Activated CD4-positive, alpha-beta T cell treated with anti-CD3 and anti-CD28 coated beads for 36 hours (primary cell): ENCODE results near the gene PNMA8B. TPM values are rescaled to one million over a fixed set of nuclear protein-coding genes. Genes with fewer than 3 reads are reported as not detected.

Experiments used
- ATAC-seq: fragments of 200-7000 bp; cut with Tn5 transposase; one replicate; pipeline ENCODE4 v1.10.0; 2021; ENCODE audit warnings: mild to moderate bottlenecking, moderate library complexity
- CTCF ChIA-PET: fragments of 350-600 bp; sonication (Branson Sonifier 250); formaldehyde crosslinking; loops from one replicate; lab custom pipeline; 2021; ENCODE audit warnings: antibody characterized with exemption; lab: Charles Lee
- POLR2A ChIA-PET: fragments of 350-600 bp; sonication (Branson Sonifier 250); formaldehyde crosslinking; loops from one replicate; lab custom pipeline; 2021; ENCODE audit warnings: antibody characterized with exemption, inconsistent platforms; lab: Charles Lee
- DNase-seq: peaks from one replicate; pipeline ENCODE4 v3.0.0-alpha.2; 2020
- H3K27ac Mint-ChIP-seq: one replicate; pipeline ENCODE4 v1.8.0; 2021; ENCODE audit warnings: mixed read lengths
- H3K27me3 Mint-ChIP-seq: one replicate; pipeline ENCODE4 v1.8.0; 2021; ENCODE audit warnings: mixed read lengths
- H3K36me3 Mint-ChIP-seq: one replicate; pipeline ENCODE4 v1.8.0; 2021; ENCODE audit warnings: low read depth, mixed read lengths
- H3K4me1 Mint-ChIP-seq: one replicate; pipeline ENCODE4 v1.8.0; 2021; ENCODE audit warnings: mixed read lengths
- H3K4me3 Mint-ChIP-seq: one replicate; pipeline ENCODE4 v1.8.0; 2021; ENCODE audit warnings: mild to moderate bottlenecking, moderate library complexity, mixed read lengths
- H3K9me3 Mint-ChIP-seq: one replicate; pipeline ENCODE4 v1.8.0; 2021; ENCODE audit warnings: low read depth, mixed read lengths
- intact Hi-C, 2 experiments: fragments of 100-400 bp; cut with DNase I in 1 of 2; cut with micrococcal nuclease in 1 of 2; formaldehyde crosslinking; loops; one replicate each; pipeline versions ENCODE4 v1.14.2 to v1.15.1; 2022 to 2024; cut with DNase I, micrococcal nuclease
- total RNA-seq, 2 experiments: library from RNA; stranded (reverse); gene quantifications; one replicate each; pipeline ENCODE4 v1.2.3, GENCODE V29; 2021

The PNMA8B gene
- total RNA-seq, 2 experiments from 2014 or later: 0.07 to 0.14 TPM

DNA sequence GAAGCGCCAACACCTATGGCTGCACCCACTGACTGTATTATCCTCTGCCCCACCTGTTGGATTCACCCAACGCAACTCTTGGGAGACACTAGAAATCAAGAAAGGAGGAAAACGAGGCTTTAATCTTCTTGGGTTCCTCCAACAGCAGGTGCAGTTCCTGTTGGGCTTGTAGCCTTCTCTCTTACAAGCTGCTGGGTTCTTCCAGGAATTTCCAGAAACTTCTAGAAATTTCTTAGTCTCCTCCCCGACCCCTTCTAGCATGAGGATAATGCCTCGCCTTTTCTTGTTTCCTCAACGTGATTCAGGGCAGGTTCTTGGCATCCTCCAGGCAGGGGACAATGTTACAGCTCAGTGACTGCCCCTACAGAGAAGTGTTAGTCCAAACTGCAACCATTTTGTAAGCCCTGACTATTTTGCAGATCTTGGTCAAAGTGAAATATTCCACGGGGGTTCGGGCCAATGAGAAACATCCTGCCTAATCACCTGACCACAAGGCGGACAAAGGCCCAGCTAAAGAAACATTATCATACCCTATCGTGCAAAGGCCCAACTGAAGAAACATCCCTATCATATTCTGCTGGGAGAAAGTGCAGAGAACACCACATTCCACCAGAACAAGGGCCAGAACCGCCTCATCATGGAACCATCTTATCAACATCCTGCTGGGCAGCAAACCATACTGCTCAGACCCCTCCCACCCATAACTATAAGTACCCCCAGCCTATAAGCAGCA is 23.7 kb downstream of the PNMA8B start:
- Mint-ChIP-seq H3K36me3 (no peaks in the 10 kb centered on the region), H3K4me3 (no peak overlapping the region), H3K27ac (no peak overlapping the region), H3K4me1 (peaks cover 3% of the 10 kb centered on the region), H3K9me3 (no peaks in the 10 kb centered on the region), H3K27me3 (peaks cover 48% of the 10 kb centered on the region)
- ChIA-PET CTCF (no interaction called here), POLR2A (no interaction called here)
- intact Hi-C loops: no loop called here
- ATAC-seq (no peak), DNase-seq (no peak)

DNA sequence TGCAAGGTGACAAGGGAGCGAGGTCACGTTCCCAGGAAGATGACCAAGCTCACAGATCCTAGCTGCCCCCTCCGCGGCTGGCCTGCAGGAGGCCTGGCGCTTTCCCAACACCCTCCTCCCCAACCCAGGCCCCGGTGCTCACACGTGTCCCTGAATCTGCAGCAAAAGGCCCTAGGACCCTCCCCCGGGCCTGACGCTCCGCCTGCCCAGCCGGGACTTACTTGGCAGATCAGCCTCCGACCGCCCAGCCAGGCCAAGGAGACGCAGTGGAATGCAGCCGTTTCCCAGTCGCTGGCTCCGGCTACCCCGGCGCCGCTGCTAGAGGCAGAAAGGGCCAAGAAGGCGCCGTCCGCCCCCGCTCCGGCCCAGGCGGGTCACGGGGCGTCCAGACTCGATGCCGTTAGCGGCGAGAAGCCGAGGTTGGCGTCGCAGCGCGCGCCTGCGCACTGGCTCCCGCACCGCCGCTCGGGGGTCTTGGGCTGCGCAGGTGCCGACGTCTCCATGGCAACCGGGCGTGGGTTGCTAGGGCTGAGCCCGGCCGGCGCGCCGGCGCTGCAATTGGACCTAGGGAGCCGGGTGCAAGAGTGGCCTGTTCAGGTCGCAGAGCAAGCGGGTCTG is 24.4 kb downstream of the PNMA8B start, which contains the start of gene PNMA8A:
Gene PNMA8A, minus strand, starts transcription at position 448 of the 618 bp plus-strand sequence. CDS start 528 bp downstream, outside the sequence.
- intact Hi-C loops: no loop called here
- no peak within 1 kb of the TSS for H3K4me3 Mint-ChIP-seq
- ATAC-seq (no peak), DNase-seq (no peak)
- POLR2A ChIA-PET: no interaction called here
- peaks cover 10% of the 10 kb centered on the region for H3K4me1 Mint-ChIP-seq
- H3K27ac Mint-ChIP-seq: no peak within 1 kb of the TSS
- H3K9me3 Mint-ChIP-seq: no peaks in the 10 kb centered on the region
- CTCF ChIA-PET: interaction anchor here (0.8 kb wide), 1 partner anchor 44 kb away, joined by 3 read pairs; no protein-coding TSS in a partner anchor
- H3K27me3 Mint-ChIP-seq: peaks cover 50% of the 10 kb centered on the region
- H3K36me3 Mint-ChIP-seq: no peaks in the 10 kb centered on the region

DNA sequence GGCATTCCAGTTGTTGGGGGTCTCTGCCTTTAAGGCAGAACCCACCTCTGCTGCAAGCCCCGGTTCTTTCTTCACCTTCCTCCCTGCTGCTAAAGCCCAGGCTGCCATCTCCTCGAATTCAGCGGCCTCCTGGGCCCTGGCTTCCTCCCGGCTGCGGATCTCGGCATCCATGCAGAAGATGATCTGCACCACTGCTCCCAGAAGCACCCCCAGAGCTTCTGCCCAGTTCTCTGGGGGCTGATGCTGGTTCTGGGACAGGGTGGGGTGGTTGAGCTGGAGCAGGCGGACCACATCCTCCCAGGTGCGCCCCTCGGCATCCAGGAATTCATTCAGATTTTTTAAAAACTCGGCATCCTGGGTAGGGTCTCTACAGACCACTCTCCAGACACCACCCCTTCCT is 25.3 kb downstream of the PNMA8B start:
- ATAC-seq (no peak), DNase-seq (no peak)
- CTCF ChIA-PET: interaction anchor here (0.7 kb wide), 1 partner anchor 243 kb away, joined by 3 read pairs; no protein-coding TSS in a partner anchor
- POLR2A ChIA-PET: no interaction called here
- intact Hi-C loops: no loop called here
- H3K27me3 Mint-ChIP-seq: peaks cover 47% of the 10 kb centered on the region
- H3K4me3 Mint-ChIP-seq: no peak overlapping the region
- H3K9me3 Mint-ChIP-seq: no peaks in the 10 kb centered on the region
- H3K36me3 Mint-ChIP-seq: no peaks in the 10 kb centered on the region
- no peak overlapping the region for H3K27ac Mint-ChIP-seq
- peaks cover 11% of the 10 kb centered on the region for H3K4me1 Mint-ChIP-seq

- Mint-ChIP-seq H3K27ac (no peak overlapping the region), H3K36me3 (no peaks in the 10 kb centered on the region), H3K4me3 (no peak overlapping the region), H3K4me1 (peaks cover 11% of the 10 kb centered on the region), H3K27me3 (peaks cover 50% of the 10 kb centered on the region), H3K9me3 (no peaks in the 10 kb centered on the region)
- ChIA-PET POLR2A (no interaction called here), CTCF (interaction anchor here (0.7 kb wide), 1 partner anchor 244 kb away, joined by 3 read pairs; no protein-coding TSS in a partner anchor)
- ATAC-seq (no peak), DNase-seq (no peak)
- intact Hi-C loops: no loop called here
Measured at GRCh38 chr19:46469541-46470185, 26.0 kb downstream of the PNMA8B start.

DNA sequence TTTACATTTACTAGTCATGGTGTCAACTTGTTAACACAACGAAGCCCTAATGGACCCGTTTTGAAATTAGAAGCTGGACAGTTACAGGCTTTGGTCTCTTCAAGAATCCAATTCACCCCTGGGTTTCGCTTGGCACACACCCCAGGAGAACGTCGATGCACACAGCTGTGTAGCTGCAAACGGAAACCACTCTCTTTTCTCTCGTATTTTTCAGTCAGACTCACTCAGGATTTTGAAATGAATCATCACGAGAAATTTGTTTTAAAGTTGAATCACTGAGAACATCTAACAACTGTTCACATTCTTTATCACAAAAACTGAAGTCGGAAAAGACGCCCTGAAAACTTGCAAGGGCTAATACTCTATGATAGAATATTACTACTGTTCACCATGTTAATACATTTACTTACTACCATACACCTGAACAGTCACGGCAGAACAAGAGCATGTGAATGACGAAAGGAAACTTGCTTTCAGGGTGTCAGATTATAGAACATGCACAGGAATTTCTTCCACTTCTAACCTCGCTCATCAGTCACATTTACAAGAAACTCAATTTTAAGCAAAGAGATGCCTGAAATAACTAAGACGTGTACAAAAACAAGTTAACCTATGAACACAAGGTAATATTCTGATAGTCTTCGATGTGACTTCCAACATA is 29.0 kb downstream of the PNMA8B start:
- intact Hi-C loops: loop anchor here in 1 of 2 experiments (2.0 kb wide), 1 partner anchor 40 kb away; no protein-coding TSS in a partner anchor
- ChIA-PET POLR2A (no interaction called here), CTCF (interaction anchor here (2.0 kb wide), 1 partner anchor 21 kb away, joined by 5 read pairs; no protein-coding TSS in a partner anchor)
- no peaks in the 10 kb centered on the region for H3K36me3 Mint-ChIP-seq
- peaks cover 11% of the 10 kb centered on the region for H3K4me1 Mint-ChIP-seq
- H3K4me3 Mint-ChIP-seq: no peak overlapping the region
- DNase-seq: peak; percentile 54
- H3K9me3 Mint-ChIP-seq: no peaks in the 10 kb centered on the region
- peaks cover 29% of the 10 kb centered on the region for H3K27me3 Mint-ChIP-seq
- peak; percentile 81 for ATAC-seq
- no peak overlapping the region for H3K27ac Mint-ChIP-seq

GRCh38 chr19:46463516-46463915 is 32.2 kb downstream of the PNMA8B start:
- peaks cover 11% of the 10 kb centered on the region for H3K4me1 Mint-ChIP-seq
- no peaks in the 10 kb centered on the region for H3K9me3 Mint-ChIP-seq
- POLR2A ChIA-PET: no interaction called here
- H3K27ac Mint-ChIP-seq: no peak overlapping the region
- DNase-seq (no peak), ATAC-seq (no peak)
- intact Hi-C loops: no loop called here
- H3K36me3 Mint-ChIP-seq: no peaks in the 10 kb centered on the region
- H3K4me3 Mint-ChIP-seq: no peak overlapping the region
- CTCF ChIA-PET: no interaction called here
- H3K27me3 Mint-ChIP-seq: peaks cover 17% of the 10 kb centered on the region

DNA sequence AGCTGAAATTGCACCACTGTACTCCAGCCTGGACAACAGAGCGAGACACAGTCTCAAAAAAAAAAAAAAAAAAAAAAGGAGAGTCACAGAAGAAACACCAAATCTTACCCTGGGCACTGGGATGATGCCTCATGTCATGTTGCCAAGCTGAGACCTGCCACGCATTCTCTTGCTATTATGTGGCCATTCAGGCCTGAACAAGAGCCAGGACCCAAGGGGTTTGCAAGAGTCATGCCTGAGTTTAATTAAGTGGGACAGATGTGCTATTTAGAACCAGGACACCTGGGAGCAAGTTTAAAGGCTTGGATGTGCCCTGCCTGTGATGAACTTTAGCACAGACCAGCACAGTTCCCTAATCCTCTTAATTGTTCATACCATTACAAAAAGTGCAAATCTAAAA is 34.1 kb downstream of the PNMA8B start:
- intact Hi-C loops: no loop called here
- DNase-seq (no peak), ATAC-seq (no peak)
- Mint-ChIP-seq H3K9me3 (no peaks in the 10 kb centered on the region), H3K27me3 (peaks cover 17% of the 10 kb centered on the region), H3K27ac (no peak overlapping the region), H3K4me1 (peaks cover 4% of the 10 kb centered on the region), H3K4me3 (no peak overlapping the region), H3K36me3 (no peaks in the 10 kb centered on the region)
- CTCF ChIA-PET: no interaction called here
- POLR2A ChIA-PET: no interaction called here

GRCh38 chr19:46460981-46461380 is 34.7 kb downstream of the PNMA8B start:
- POLR2A ChIA-PET: no interaction called here
- intact Hi-C loops: no loop called here
- Mint-ChIP-seq H3K4me3 (no peak overlapping the region), H3K9me3 (no peaks in the 10 kb centered on the region), H3K27ac (no peak overlapping the region), H3K36me3 (no peaks in the 10 kb centered on the region), H3K4me1 (no peaks in the 10 kb centered on the region), H3K27me3 (peaks cover 21% of the 10 kb centered on the region)
- no peak for ATAC-seq
- CTCF ChIA-PET: interaction anchor here (1.4 kb wide), 1 partner anchor 61 kb away, joined by 3 read pairs; no protein-coding TSS in a partner anchor
- no peak for DNase-seq

GRCh38 chr19:46460055-46460454 is 35.6 kb downstream of the PNMA8B start:
- DNase-seq: no peak
- POLR2A ChIA-PET: no interaction called here
- peaks cover 18% of the 10 kb centered on the region for H3K27me3 Mint-ChIP-seq
- no peak overlapping the region for H3K27ac Mint-ChIP-seq
- no peak overlapping the region for H3K4me3 Mint-ChIP-seq
- no peaks in the 10 kb centered on the region for H3K9me3 Mint-ChIP-seq
- CTCF ChIA-PET: interaction anchor here (0.6 to 1.4 kb wide), 4 partner anchors 20 to 469 kb away, joined by 3 to 5 read pairs (median 3); no protein-coding TSS in a partner anchor
- intact Hi-C loops: no loop called here
- ATAC-seq: no peak
- no peaks in the 10 kb centered on the region for H3K4me1 Mint-ChIP-seq
- no peaks in the 10 kb centered on the region for H3K36me3 Mint-ChIP-seq

- no peak for DNase-seq
- H3K27me3 Mint-ChIP-seq: peaks cover 13% of the 10 kb centered on the region
- intact Hi-C loops: no loop called here
- H3K9me3 Mint-ChIP-seq: no peaks in the 10 kb centered on the region
- H3K4me3 Mint-ChIP-seq: no peak overlapping the region
- CTCF ChIA-PET: no interaction called here
- H3K36me3 Mint-ChIP-seq: no peaks in the 10 kb centered on the region
- H3K4me1 Mint-ChIP-seq: no peaks in the 10 kb centered on the region
- ATAC-seq: no peak
- no peak overlapping the region for H3K27ac Mint-ChIP-seq
- POLR2A ChIA-PET: no interaction called here
Measured at GRCh38 chr19:46456930-46457329, 38.7 kb downstream of the PNMA8B start.

- DNase-seq (no peak), ATAC-seq (no peak)
- Mint-ChIP-seq H3K27me3 (peaks cover 15% of the 10 kb centered on the region), H3K4me1 (no peaks in the 10 kb centered on the region), H3K36me3 (peaks cover 3% of the 10 kb centered on the region), H3K9me3 (peaks cover 6% of the 10 kb centered on the region), H3K27ac (no peak overlapping the region), H3K4me3 (no peak overlapping the region)
- POLR2A ChIA-PET: no interaction called here
- intact Hi-C loops: no loop called here
- CTCF ChIA-PET: no interaction called here
Measured at GRCh38 chr19:46454244-46454643, 41.4 kb downstream of the PNMA8B start.
